Nucleus accumbens (tissue), 56 donors: Measurements from ENCODE around the gene TSFM.
A peak's percentile ranks its signal among the peaks of the same experiment; 100 is the strongest.

Experiments used
- DNase-seq, 56 donors: peaks; one replicate each; lab custom pipeline; 2025; lab: John Stamatoyannopoulos, UW

TSFM gene

GRCh38 chr12:57845478-57846284 lies 63.1 kb downstream of the TSFM start:
- peak; percentile 29 to 91 (median 82) for DNase-seq

GRCh38 chr12:57846285-57846576 lies 63.6 kb downstream of the TSFM start:
- DNase-seq, result peak in 1 of 56 donors; percentile 43

GRCh38 chr12:57846577-57847319 lies 64.2 kb downstream of the TSFM start, which contains the start of gene CTDSP2:
CTDSP2 (minus strand) TSS chr12:57846729; CDS start chr12:57846435, 294 bp downstream.
- DNase-seq, result peak; percentile 76 to 99 (median 98)
